ENCODE measurements around the gene HSF4.

HSF4 gene

GRCh38 chr16:67201411-67202345 is 37.1 kb downstream of the HSF4 start:
- DNase-seq (ENCODE audit: low spot score), result no peak

GRCh38 chr16:67202426-67202825 is 37.9 kb downstream of the HSF4 start:
- no peak for DNase-seq (ENCODE audit: low spot score)

GRCh38 chr16:67202956-67203493 is 38.5 kb downstream of the HSF4 start:
- DNase-seq (ENCODE audit: low spot score), result no peak

- no peak for DNase-seq (ENCODE audit: low spot score)
These were observed 39.5 kb downstream of the HSF4 start for GRCh38 chr16:67204076-67204475.

GRCh38 chr16:67206129-67206837 is 41.7 kb downstream of the HSF4 start:
- no peak for DNase-seq (ENCODE audit: low spot score)

- DNase-seq (ENCODE audit: low spot score), result no peak
These were observed 42.3 kb downstream of the HSF4 start for GRCh38 chr16:67206838-67207248.

- peak; percentile 32 for DNase-seq (ENCODE audit: low spot score)
These were observed 42.9 kb downstream of the HSF4 start for GRCh38 chr16:67207249-67208091.

GRCh38 chr16:67208154-67208896 is 43.8 kb downstream of the HSF4 start:
- DNase-seq (ENCODE audit: low spot score), result no peak

GRCh38 chr16:67209565-67209964 is 45.0 kb downstream of the HSF4 start:
- no peak for DNase-seq (ENCODE audit: low spot score)

- DNase-seq (ENCODE audit: low spot score), result no peak
These were observed 45.8 kb downstream of the HSF4 start for GRCh38 chr16:67210069-67210937.

- no peak for DNase-seq (ENCODE audit: low spot score)
These were observed 47.1 kb downstream of the HSF4 start for GRCh38 chr16:67211674-67212073.

- no peak for DNase-seq (ENCODE audit: low spot score)
These were observed 48.2 kb downstream of the HSF4 start for GRCh38 chr16:67212766-67213165.

GRCh38 chr16:67213197-67214019 is 48.9 kb downstream of the HSF4 start:
- no peak for DNase-seq (ENCODE audit: low spot score)

GRCh38 chr16:67215706-67216105 is 51.2 kb downstream of the HSF4 start:
- no peak for DNase-seq (ENCODE audit: low spot score)

- no peak for DNase-seq (ENCODE audit: low spot score)
These were observed 52.3 kb downstream of the HSF4 start for GRCh38 chr16:67216612-67217490.
